Epidermal melanocyte (primary cell): ENCODE data around the gene ESAM.

ENCODE experiments used
- DNase-seq: peaks from one replicate; pipeline ENCODE4 v3.0.0; 2011; ENCODE audit warnings: low spot score; ENCODE audit not compliant: insufficient read length

The ESAM gene

DNA sequence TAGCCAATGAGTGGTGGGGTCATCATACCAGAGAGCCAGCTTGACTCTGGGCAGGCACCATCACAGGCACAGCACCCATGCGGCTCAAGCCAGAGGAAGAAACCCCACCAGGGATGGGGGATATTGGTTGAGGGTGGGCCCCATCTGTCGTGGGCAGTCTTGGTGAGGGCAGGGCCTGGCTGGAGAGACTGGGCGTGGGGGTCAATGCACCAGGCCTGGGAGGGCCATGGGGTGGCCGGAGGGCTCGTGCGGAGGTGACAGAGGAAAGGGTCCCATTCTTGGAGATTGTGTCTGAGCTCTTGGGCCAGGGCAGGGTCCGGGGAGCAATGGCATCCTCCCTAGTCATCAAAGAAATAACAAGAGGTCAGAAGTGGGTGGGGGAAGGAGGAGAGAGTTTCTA, 8.5 kb downstream of the ESAM start:
- no peak for DNase-seq

DNA sequence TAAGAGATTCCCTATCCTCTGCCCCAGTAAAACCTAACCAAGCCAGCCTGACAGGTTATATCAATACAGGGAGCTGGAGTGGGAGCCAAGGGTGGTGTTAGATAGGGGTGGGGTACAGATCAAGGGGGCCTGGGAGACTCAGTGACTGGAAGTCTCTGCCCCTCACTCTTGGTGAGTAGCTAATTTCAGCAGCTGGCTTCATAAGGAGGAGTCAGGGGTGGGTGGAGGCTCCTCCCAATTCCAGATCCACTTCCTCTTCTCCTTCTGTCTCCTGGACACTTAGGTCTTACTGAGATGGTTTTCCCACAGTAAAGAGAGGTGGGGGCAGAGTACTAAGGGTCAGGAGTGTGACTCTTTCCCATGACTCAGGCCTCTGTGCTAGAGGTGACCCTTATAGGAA, 8.9 kb downstream of the ESAM start:
- DNase-seq, result no peak

DNA sequence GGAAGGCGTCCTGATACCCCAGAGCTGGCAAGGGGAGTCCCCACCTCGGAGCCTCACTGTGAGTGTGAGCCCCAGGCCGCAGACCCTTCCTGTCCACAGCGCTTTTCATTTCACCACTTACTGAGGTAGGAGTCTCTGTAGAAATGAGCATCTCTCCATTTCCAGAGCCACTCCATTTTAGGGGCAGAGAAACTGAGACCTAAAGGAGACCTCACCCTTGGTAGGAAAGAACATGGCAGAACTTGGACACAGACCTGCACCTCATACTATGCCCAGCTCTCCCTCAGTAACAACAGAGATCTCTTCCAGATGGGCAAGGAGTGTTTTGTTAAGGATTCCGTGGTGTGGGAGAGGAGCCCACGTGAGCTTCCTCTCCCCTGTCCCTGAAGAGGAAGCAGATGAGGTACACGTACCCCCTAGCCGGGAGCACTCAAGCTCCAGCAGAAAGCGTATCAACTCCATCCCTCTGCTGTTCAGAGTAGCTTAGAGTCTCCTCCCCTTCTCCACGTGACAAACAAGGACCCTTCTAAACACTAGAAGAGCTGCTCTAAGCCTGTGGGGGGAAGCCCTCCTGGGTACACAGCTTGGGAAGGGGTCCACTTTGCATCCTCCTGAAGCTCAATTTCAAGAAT, 9.5 kb downstream of the ESAM start:
- DNase-seq, result no peak

DNA sequence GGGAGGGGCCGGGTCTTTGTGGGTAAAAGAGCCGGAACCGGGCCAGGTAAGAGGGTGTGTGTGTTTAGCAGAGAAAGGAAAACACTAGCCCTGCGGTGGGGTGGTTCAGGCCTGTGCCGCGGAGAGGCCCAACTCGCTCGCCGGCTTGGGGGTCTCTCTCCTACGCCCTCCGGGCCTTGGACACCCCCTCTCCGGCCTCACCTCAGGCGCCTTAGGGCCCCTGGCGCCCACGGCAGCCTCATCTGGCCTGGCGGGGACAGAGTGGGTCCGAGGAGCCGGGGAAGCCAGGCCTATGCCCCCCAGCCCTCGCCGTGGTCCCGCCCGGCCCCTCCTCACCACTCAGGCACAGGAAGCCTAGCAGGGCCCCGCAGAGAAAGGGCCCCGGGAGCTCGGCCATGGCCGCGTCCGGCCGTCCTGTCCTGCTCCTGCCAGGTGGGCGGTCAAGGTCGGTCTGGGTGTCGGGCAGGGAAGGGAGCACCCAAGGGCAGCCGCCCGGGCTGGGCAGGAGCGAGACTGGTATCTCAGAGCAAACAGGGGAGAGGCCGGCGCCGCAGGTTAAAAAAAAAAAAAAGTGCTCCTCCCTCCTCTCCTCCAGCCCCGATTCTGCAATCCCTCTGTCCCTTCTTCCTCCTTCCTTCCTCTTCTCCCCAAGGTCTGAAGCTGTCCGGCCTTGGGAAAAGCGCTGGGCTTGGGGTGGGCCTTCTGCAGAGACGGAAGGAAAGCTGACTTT, 10.2 kb downstream of the ESAM start, which contains the start of gene VSIG2:
Gene VSIG2, minus strand, starts transcription at position 515 of the 730 bp plus-strand sequence. Its CDS starts 118 bp downstream, at position 397.
- no peak for DNase-seq

DNA sequence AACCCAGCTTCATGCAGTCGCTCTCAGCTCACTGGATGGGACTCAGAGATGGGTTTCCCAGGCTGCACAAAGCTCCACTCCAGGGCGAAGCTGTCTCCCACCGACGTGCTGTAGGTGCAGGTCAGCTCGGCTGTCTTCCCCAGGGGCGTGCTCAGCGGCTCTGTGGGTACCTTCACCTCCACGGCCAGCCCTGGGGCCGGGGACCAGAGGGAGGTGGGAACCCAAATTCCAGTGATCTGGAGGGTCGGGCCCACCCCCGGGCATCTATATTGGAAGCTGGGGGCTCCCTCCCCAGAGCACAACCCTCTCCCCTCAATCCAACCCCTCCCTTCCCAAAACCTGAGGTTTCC, 10.7 kb downstream of the ESAM start:
- DNase-seq, result no peak

DNA sequence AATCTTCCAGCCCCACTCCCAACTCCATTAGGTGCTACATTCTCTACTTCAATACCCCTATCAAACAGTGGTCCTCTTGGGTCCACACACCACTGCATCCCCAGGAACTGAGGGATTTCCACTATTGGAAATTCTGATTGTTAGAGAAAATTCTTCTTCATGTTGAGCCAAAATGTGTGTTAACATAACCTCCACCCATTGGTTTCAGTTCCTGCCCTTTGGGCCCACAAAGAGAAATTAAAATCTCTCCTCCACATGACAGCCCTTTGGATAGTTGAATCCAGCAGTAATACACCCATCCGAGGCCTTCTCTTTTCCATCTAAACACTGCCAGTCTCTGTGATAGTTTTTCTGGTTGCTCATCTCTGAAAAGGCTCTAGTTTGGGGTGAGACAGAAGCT, 12.2 kb downstream of the ESAM start:
- DNase-seq, result no peak

DNA sequence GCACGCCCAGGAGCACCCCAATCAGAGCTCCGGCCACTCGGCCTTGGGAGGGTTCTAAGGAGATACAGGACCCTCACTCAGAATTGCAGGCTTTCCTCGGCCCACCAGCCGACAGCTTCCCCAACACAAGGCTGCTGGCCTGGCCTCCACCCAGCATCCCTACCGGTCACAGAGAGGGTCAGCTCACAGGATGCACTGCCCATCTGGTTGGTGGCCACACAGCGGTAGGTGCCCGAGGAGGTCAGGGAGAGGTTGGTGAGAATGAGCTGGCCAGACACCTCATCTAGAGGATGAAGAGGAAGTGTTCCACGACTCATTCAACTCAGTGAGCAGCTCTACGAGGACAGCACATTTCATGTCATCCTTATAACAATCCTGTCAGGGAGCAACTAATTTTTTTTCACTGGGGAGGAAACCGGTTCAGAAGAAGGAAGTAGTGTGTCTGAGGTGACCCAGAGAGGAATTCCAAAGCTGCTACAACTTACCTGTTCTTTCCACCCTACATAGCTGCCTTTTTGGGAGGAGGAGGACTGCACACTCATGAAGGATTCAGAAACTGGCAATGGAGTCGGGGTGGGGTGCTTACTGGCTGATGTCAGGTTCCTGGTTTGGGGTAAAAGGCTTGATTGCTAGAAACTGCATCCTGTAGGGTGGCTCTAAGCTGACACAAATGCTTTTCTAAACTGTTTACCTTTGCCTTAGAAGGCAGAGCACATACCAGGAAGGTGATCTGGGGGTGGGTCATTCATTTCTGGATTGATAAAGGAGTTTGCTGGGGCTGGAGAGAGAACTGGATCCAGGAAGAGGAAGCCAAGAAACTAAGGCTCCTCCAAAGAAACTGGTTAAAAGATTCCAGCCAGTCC, 13.4 kb downstream of the ESAM start:
- no peak for DNase-seq

DNA sequence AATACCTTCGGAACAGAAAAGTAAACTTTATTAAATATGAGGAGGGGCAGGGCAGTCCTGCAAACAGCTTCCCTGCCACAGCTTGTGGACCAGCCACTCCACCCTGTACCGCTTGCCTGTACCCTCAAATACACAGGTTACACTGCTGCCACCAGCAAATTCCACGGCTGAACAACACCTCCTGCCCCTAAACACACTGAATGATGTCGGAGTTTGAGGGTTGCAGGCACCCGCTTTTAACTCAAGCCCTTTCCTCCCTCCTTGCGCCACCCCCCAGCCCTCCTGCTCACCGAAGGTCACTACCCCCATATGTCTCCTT, 14.0 kb downstream of the ESAM start:
- DNase-seq, result no peak

DNA sequence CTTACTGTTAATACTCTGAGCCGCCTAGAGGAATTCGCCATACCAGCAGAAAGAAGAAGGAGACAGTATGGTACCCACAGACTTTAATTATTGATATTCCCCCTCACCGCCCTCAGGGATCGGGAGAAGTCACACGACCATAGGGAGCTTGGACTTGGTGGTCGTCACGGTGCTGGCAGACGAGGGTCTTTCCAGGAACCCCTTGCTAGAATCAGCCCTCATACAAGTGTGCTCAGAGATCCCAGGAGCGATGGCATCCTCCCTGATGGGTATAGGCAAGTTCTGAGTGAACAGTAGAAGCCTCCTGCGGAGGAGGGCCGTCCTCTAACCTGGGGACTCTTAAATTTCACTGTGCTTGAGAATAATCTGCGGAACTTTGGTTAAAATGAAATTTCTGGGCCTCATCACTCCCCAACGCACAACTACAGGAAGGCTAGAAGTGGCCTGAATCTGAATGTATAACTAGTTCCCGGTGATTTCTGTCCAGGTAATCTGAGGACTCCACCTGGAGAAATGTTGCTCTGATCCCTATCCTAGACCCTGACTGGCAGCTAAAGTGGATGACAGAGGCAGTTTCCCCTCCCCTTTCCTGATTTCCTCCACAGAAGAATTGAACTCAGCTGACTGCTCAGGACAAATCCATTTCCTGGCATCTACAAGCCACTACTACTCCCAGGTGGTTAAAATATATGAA, 14.5 kb downstream of the ESAM start:
- DNase-seq, result no peak

DNA sequence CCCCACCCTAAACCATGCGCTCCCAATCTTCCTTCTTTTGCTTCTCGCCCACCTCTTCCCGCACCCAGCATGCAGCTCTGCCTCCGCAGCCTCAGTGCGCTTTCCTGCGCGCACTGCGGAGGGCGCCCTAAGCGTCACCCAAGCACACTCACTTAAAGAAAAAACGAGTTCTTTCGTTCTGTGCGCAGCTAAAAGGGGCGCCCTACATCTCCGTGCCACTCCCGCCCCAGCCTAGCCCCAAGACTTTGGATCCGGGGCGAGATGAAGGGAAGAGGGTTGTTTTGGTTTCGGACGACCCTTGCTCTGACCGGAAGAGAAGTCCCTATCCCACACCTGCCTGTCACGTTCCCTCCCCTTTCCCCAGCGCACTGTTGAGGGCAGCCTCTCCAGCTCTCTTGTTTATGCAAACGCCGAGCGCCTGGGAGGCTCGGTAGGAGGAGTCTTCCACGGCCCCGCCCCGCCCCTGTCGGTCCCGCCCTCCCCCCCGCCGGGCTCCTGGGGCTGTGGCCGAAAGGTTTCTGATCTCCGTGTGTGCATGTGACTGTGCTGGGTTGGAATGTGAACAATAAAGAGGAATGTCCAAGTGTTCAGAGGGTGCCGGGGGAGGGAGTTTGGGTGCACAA, 15.4 kb downstream of the ESAM start:
- DNase-seq, result peak; percentile 83

DNA sequence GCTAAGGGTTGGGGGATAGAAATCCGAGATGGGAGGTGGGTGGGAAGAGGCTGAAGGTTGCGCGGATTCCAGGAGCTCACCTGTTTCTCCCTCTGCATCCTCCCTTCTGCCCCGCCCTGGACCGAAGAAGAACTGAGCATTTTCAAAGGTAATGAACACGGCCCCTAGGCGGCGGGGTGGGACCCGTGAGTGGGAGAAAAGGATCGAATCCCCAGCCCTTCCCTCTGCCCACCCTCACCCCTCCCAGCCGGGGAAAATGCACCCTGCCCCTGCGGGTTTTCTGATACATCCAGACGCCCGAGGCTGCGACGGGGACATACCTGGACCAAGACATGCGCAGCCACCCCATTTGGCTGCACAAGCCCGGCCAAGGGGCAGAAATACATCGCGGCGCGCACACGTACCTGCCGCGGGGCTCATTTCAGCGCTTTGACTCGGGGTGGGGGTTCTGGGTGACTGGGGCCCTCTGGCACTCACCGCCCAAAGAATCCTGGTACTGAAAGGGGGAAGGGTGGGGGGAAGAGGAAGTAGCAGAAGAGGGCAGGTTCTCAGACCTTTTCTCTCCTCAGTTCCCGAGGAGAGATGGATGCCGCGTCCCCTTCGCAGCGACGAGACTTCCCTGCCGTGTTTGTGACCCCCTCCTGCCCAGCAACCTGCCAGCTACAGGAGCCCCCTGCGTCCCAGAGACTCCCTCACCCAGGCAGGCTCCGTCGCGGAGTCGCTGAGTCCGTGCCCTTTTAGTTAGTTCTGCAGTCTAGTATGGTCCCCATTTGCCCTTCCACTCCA, 16.1 kb downstream of the ESAM start:
- no peak for DNase-seq

DNA sequence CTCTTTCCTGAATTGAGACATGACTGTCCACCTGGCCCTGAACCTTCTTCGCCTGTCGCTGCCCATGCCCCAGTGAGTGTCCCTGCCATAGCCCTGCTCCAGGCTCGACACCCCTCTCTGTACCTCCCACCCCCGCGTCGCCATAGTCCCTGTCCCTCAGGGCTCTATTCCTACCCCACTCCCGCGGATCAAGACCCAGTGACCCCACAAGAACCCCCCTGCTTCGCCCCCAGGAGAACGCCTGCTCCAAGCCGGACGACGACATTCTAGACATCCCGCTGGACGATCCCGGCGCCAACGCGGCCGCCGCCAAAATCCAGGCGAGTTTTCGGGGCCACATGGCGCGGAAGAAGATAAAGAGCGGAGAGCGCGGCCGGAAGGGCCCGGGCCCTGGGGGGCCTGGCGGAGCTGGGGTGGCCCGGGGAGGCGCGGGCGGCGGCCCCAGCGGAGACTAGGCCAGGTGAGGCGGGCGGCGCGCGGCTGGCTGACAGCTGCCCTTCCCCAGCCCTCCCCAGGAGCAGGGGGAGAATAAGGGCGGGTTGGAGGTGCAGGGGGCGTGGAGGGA, 16.7 kb downstream of the ESAM start:
- DNase-seq, result no peak

DNA sequence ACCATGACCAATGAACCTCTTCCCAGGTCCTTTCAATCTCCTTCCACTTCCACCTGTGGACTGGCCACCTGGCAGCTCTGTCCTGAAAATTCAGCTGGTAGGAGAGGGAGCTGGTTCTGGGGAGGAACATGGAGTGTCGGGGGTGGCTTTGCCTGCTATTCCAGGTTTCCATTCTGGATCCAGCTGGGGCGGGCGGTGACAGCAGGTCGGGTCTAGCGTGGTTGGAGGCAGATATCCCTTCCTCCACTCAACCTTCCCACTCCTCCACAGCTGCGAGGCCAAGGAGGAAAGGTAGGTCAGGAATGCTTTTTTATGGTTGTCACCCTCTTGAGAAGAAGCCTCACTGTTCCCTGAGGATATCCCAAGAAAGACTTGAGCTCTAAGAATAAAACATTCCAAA, 19.0 kb downstream of the ESAM start:
- DNase-seq, result no peak

DNA sequence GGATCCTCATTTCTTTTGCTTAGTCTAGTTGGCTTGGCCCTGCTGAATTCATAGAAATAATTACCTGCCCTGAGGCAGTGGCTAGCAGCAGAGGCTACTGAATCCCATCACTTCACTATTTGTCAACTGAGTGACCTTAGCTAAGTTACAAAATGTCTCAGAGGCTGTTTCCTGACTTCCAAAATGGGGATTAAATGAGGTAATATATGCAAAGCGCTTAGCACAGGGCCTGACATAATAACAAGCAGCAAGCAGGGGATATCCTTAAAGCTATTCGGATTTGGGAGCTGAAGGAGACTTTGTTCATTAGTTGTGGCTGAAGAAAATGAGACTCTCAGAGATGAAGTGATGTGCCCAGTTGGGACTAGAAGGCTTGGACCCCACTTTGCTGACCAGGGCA, 19.5 kb downstream of the ESAM start:
- no peak for DNase-seq

DNA sequence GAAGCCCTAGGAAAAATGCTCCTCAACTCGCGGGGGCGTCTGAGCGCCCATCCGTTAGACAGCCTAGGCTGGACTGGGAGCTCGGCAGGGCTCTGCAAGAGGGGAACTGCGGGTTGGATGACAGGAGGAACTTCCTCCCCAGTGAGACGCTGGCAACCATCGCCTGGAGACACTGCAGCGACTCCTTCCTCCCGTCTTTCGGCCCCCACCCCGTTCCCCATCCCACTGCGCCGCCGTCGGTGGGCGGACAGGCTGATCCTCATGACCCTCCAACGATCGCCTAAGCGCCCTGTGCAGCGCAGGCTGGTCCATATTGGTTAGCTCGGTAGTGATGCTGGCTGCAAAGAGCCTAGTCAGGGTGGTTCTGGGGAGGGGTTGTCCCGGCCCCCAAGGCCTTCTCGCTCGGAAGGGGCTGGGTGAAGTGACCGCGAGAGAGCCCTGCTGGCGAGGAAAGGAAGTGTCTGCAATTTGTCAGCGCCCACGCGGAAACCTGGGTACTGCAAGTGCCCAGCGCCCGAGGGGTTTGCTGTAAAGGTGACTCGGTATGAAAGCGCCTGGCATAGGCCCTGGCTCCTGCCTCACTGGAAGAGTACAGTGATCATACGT, 21.7 kb downstream of the ESAM start:
- DNase-seq, result no peak

DNA sequence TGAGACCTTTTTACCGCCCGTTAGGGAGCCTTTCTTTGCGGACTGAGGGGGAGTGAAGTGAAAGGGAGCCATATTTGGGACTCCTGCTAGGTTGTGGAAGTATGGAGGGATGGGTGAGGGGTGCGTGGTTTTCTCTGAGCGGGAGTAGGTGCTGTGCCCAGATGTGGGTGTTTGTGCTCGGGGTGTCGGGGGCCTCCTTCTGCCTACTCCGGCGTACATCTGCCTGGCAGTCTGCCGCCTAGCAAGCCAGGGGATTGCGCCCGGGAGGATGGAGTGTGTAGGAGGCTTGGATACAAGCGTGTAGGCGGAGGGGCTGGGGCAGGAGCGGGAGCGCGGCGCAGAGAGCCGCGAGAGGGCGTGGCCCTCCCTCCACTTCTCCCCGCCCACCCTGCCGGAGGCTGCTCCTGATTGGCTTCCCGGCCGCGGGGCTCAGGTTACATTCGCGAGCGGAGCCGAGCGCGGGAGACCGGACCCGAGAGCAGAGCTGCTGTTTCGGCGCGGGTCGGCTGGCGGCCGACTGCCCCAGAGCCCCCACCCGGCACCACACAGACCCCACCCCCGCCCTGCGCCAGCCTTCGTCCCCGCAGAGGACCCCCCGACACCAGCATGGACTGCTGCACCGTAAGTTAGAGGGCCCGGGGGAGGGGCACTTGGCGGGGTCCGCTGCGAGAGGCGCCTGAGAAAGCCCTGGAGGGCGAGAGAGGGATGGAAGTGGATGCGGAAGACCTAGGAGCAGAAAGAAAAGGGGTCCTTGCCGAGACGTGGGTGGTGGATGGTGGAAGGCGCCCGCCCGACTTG, 22.4 kb downstream of the ESAM start, which contains the start of gene NRGN:
Gene NRGN, plus strand, starts transcription at position 464 of the 798 bp plus-strand sequence. Its CDS starts 143 bp downstream, at position 607.
- DNase-seq, result peak; percentile 97

DNA sequence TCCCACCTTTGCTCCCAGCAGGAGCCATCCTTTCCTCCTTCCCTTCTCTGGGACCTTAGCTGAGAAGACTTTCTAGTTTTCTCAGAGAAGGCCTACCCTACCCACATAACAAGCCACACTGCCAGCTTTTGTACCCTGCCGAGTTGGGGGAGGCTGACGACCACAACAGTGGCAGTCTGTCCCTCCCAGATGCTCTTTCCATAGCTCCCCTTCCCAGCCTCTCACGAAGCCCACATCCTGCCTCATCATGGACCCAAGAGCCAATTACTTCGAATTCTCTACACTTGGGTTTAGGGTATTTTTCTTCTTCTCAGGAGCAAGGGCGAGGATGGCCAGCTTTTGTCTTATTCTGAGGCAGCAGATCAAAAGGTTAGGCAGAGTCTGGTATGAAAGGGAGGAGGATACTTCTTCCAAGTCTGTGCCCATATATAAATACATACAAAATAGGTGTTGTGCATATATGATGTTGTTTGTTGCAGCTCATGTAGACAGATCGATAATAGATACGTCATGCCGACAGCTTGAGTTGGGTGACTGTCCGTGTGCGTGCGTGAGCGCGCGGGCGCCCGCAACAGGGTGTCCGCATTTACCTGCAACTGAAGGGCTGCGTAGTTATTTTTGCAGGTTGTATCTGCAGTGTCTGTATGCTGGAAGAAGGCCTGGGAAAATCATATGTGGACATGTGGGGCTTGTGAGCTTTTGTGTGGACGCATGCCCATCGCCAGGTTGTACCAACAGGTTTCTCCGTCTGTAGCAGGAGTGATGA, 23.2 kb downstream of the ESAM start:
- DNase-seq, result no peak

DNA sequence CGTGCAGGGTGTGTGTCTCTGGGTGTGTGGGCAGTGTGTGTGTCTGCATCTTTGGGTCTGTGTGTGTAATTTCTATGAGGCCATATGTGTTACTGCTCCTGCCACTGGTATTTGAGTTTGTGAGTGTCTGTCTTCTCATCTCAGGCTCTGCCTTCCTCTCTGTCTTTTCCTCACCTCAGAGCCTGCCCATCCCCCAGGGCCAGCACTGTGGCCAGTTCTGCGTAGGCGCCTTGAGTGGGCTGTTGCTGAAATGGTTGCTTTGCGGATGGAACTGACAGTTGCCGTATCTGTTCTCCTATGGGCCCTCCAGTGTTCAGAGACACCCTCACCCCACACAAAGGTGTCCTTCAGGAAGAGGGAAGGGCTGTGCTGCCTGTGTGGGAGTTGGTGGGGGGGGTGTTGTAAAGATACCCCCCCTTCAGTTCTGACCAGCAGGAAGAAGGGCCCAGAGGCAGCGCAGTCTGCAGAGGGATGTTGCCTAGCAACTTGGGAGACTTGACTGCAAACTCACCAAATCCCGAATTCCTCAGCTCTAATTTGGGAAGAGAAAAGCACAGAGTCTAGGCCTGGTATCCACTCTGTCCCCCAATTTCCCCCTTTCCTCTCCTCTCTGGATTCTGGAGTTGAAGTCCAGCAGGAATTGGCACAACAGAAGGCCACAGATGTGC, 24.3 kb downstream of the ESAM start:
- DNase-seq, result no peak
